ENCODE results near the gene C17orf75. TPM values are rescaled to one million over a fixed set of nuclear protein-coding genes. Genes with fewer than 3 reads are reported as not detected.

The C17orf75 gene
- total RNA-seq, 1 donor from 2014 or later: 33.9 TPM

DNA sequence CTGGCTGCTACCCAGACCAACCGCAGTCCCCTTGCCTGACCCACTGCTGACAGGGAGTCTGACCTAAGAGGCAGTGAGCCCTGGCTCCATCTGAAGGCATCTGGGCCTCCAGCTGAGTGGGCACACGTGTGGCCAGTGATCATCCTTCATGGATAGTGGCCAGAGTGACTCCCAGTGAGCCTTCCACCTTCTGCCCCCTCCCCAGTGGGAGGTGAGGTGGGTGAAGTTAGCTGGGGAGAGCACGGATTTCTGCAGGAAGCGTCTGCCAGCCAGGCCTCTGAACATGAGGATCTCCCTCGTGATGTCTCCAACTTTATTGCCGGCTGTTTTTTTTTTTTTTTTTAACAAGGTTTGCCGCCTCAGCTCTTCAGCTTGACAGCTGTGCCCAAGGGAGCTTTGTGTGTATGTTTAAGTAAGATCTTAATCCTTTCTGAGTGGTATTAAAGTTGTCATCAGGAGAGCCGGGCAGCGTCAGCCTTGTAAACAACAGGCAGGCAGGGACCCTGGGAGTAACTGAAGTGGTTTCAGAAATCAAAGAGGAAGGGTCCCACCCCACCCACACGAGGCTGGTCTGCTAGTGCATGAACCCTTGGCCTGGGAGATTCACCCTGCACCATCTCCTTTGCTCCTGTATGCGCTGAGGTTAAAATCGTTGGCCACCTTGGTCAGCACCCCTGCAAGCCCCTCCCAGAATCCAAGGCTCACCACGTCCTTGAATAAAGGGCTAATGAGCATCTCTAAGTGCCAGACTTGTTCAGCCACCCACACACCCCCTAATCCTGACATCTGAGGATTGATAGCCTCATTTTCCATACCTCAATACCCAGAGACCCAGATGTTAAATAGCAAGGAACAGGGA is 43.0 kb downstream of the C17orf75 start:
- Histone ChIP-seq H3K27me3 (ENCODE audit: control insufficient read depth, insufficient read depth, low read length) (peaks cover 9% of the 10 kb centered on the region), H3K36me3 (ENCODE audit: control insufficient read depth, insufficient read depth, low read length) (no peaks in the 10 kb centered on the region), H3K4me3 (ENCODE audit: low read depth, low read length) (no peak overlapping the region)
- TF ChIP-seq, protein P1, sequence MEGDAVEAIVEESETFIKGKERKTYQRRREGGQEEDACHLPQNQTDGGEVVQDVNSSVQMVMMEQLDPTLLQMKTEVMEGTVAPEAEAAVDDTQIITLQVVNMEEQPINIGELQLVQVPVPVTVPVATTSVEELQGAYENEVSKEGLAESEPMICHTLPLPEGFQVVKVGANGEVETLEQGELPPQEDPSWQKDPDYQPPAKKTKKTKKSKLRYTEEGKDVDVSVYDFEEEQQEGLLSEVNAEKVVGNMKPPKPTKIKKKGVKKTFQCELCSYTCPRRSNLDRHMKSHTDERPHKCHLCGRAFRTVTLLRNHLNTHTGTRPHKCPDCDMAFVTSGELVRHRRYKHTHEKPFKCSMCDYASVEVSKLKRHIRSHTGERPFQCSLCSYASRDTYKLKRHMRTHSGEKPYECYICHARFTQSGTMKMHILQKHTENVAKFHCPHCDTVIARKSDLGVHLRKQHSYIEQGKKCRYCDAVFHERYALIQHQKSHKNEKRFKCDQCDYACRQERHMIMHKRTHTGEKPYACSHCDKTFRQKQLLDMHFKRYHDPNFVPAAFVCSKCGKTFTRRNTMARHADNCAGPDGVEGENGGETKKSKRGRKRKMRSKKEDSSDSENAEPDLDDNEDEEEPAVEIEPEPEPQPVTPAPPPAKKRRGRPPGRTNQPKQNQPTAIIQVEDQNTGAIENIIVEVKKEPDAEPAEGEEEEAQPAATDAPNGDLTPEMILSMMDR (IDR thresholded peaks at IDR 0.05; ENCODE audit: insufficient read depth, low read length, poor library complexity, severe bottlenecking): no peak
- no peak for DNase-seq (ENCODE audit: low read depth)

GRCh38 chr17:32298298-32298697 is 43.7 kb downstream of the C17orf75 start:
- TF ChIP-seq, protein P1 (IDR thresholded peaks at IDR 0.05; ENCODE audit: insufficient read depth, low read length, poor library complexity, severe bottlenecking): no peak
- Histone ChIP-seq H3K4me3 (ENCODE audit: low read depth, low read length) (no peak overlapping the region), H3K27me3 (ENCODE audit: control insufficient read depth, insufficient read depth, low read length) (peaks cover 9% of the 10 kb centered on the region), H3K36me3 (ENCODE audit: control insufficient read depth, insufficient read depth, low read length) (no peaks in the 10 kb centered on the region)
- no peak for DNase-seq (ENCODE audit: low read depth)

DNA sequence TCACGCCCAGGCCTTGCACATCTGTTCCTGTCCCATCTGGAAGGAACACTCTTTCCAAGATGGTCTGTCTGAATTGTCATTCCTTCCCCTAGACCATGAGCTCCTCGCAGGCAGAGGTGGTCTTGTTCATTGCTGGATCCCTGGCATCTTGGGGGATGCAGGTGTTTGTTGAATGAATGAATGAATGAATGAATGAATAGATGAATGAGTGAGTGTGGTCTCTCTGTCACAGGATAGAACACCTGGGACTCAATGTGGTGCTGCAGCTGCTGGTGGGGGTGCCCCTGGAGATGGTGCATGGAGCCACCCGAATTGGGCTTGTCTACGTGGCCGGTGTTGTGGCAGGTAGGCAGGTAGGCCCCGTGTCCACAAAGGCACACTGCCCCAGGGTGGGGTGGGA is 44.1 kb downstream of the C17orf75 start:
- no peaks in the 10 kb centered on the region for H3K36me3 ChIP-seq (ENCODE audit: control insufficient read depth, insufficient read depth, low read length)
- H3K4me3 ChIP-seq (ENCODE audit: low read depth, low read length): no peak overlapping the region
- TF ChIP-seq, protein P1 (IDR thresholded peaks at IDR 0.05; ENCODE audit: insufficient read depth, low read length, poor library complexity, severe bottlenecking): no peak
- DNase-seq (ENCODE audit: low read depth): no peak
- peaks cover 9% of the 10 kb centered on the region for H3K27me3 ChIP-seq (ENCODE audit: control insufficient read depth, insufficient read depth, low read length)

DNA sequence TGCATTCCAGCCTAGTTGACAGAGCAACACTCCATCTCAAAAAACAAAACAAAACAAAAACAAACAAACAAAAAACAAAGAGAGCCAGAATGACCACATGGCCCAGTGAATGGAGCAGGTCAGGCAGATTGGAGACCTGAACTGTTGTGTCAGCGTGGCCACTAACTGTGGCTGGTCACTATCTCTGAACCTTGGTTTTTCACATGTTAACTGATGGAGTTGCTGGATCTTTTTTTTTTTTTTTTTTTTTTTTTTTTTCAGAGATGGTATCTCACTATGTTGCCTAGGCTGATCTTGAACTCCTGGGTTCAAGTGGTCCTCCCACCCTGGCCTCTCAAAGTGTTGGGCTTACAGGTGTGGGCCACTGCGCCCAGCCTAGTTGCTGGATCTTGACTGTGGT is 44.5 kb downstream of the C17orf75 start:
- no peaks in the 10 kb centered on the region for H3K36me3 ChIP-seq (ENCODE audit: control insufficient read depth, insufficient read depth, low read length)
- peaks cover 9% of the 10 kb centered on the region for H3K27me3 ChIP-seq (ENCODE audit: control insufficient read depth, insufficient read depth, low read length)
- no peak for DNase-seq (ENCODE audit: low read depth)
- no peak overlapping the region for H3K4me3 ChIP-seq (ENCODE audit: low read depth, low read length)
- TF ChIP-seq, protein P1 (IDR thresholded peaks at IDR 0.05; ENCODE audit: insufficient read depth, low read length, poor library complexity, severe bottlenecking): no peak

- no peaks in the 10 kb centered on the region for H3K27me3 ChIP-seq (ENCODE audit: control insufficient read depth, insufficient read depth, low read length)
- H3K4me3 ChIP-seq (ENCODE audit: low read depth, low read length): no peak overlapping the region
- no peak for DNase-seq (ENCODE audit: low read depth)
- TF ChIP-seq, protein P1 (IDR thresholded peaks at IDR 0.05; ENCODE audit: insufficient read depth, low read length, poor library complexity, severe bottlenecking): no peak
- H3K36me3 ChIP-seq (ENCODE audit: control insufficient read depth, insufficient read depth, low read length): no peaks in the 10 kb centered on the region
Measured at GRCh38 chr17:32292094-32292493, 49.9 kb downstream of the C17orf75 start.
